HG02981 (cell line): Measurements from ENCODE around the gene CALCR.

Experiments
- ATAC-seq: cut with Tn5 transposase; IDR thresholded peaks from one replicate; pipeline ENCODE4 v1.9.1; 2021; ENCODE audit warnings: mild to moderate bottlenecking, moderate library complexity; ENCODE audit not compliant: unreplicated experiment

CALCR gene

DNA sequence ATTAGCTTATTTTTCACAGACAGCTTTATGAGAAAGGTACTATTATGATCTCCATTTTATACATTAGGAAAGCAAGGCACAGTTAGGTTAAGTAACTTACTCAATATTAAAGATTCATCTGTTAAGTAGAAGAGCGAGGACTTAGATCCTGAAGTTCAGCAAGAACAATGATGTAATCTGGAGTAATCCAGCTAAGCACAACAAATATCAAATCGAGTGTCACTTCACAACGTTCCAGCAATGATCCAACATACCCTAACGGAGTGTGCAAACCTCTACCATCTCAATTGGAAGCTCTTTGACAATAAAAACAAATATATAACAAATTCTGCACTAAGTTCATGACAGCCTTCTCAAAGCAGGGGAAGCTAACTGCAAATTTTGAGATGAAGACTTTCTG is 121.3 kb downstream of the CALCR start:
- no peak for ATAC-seq

DNA sequence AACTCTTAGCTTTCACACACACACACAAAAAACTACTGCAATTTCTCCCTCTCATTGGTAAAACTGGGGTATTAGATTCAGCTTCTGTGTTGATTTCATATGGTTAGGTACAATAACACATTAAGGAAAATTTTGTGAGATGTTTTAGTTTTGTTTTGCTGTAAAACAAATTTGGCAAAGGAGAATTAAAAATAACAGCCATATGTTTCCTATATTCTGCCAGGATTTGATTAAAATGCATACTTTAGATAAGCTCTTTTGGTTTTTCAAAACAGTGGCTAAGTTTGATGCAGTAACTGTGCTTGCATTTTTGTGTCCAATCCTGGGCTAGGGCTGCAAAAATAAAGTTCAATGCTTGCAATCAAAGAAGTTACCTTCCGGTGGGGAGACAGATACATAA is 126.3 kb downstream of the CALCR start:
- no peak for ATAC-seq

DNA sequence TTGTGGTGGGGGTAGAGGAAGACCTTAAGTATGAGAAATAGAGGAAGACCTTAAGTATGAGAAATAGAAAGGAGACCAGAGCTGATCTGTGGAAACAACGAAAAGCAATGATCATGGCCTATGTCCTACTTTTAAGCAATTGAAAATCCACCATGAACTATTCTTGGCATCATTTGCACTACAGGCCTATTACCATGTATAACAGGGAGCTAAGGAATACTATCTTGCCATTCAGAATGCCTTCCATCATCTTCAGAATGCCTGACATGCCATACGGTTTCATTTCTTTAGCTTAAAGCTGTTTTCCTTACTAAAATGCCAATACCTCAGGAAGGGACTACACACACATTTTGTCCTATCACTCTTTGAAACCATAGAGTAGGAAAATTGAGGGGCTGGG is 127.0 kb downstream of the CALCR start:
- ATAC-seq, result no peak

DNA sequence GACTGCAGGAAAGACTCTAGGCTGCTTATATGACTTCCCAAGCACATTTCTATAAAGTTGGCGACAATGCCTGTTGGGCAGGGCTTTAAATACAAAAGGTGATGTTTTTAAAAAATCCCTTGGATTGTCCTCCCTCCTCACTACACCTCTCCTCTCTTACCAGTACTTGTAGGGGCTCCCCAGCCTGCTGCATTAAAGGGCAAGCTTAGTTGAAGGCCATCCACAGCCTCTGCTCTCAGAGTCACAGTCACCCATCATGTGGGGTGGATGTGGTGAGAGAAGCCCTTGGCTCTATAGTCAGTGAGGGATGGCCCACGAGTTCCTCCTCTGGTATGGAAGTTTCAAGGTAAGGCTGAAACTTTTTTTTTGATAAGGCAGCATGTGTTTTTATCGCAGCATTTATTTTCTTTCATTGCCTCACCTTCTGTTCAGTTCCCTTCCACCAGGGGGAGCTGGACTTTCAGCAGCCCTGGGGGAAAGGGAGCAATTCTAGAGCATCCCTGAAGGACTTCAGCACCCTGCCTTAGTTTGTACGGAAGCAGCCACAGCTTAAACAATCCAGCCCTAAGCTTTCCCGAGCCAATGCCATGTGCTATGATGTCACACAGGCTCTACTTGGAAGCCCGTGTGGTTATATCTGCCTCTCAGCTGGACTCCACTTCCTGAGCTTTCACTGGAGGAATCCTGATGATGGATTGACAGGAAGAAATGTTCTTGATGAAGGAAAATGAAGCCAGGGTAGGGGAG is 131.9 kb downstream of the CALCR start:
- peak; percentile 66 for ATAC-seq

DNA sequence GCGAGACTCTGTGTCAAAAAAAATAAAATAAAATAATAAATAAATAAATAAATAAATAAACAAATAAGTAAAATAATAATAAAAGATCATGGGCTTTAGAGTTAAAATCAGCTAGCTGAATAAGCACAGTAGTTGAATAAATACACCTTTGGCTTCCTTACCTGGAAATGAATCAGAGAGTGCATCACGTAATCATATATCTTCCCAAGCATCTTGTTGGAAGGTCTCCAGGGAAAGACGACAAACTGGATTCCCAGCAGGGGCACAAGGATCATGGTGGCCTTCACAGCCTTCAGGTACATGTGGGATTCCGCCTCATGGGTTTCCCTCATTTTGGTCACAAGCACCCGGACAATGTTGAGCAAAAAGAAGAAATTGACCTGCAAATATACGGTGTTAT is 138.7 kb downstream of the CALCR start:
- no peak for ATAC-seq

DNA sequence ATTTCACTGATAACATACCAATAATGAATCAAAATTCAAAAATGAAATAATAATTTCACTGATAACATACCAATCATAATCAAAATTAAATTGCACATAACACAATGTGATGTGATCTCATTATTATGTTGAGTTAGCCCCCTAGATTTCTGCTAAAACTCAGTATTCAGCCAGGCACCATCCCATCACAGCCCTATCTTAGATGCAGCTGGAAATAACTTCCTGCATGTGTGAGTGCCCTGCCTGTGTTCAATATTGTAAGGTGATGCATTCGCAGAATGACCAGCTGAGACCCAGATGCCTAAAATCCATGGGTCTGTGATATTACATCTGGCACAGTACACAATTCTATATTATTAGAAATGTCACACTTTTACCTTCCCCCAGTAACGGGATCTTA is 142.4 kb downstream of the CALCR start:
- ATAC-seq, result no peak

DNA sequence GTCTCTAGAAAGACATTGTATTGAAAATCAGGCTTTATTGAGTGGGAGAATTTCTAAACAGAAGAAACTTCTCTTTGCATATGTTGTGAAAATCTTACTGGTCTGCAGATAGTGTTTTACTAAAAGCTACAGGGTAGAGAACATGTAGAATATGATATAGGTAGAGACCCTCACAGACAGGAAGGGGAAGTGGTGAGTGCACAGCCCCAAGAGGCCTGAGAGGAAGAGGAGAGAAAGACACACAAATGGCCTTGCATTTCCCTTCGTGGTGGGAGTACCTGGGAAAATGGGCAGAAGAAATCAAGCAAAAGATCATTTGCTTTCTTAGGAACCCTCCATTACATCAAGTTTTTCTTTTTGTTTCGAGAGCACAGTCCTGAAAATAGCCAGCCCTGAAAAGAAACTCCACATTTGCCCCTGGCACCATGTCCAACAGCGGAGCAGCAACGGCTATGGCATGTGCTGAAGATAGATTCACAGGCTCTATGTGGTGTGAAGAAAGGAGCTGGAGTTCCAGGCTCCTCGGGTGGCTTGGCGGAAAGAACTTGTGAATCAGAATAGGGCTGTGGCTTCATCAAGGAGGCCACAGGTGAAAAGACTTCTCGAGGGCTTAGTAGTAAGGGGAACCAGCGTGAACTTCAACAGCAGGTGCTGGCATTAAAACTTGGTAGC is 143.5 kb downstream of the CALCR start:
- ATAC-seq, result no peak

DNA sequence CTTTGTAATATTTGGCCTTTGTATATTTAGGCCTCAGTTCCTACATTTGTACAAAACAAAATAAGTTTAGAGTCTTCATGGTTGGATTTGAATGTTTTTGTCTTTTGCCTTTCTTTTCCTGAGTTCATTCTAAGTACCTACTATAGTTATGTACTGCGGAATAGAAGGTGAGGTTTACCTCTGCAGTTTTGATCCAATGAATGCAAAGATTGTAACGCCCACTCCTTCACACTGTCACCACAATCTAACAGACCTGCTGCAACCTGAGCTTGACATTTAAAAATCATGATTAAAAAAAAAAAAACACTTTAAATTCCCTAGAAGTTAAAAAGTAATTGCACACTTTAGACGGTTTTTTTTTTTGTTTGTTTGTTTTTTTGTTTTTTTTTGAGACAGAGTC is 145.0 kb downstream of the CALCR start:
- ATAC-seq, result no peak

DNA sequence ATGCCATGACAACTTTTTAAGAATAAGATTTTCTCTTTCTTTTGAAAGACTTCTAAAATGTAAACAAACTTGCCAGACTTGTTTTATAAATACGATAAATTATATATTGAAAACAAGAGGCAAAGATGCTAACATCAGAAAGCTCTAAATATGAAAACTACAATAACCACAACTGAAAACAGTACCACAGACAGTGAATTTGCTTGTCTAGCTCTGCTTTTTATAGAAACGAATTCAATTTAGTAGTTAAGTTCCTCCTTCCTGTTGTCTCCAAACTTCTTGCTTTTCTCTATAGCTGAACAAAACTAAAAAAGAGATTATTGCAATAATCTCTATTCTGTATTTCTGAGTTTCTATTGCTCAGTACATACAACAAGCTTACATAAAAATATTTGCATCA is 147.4 kb downstream of the CALCR start:
- no peak for ATAC-seq

DNA sequence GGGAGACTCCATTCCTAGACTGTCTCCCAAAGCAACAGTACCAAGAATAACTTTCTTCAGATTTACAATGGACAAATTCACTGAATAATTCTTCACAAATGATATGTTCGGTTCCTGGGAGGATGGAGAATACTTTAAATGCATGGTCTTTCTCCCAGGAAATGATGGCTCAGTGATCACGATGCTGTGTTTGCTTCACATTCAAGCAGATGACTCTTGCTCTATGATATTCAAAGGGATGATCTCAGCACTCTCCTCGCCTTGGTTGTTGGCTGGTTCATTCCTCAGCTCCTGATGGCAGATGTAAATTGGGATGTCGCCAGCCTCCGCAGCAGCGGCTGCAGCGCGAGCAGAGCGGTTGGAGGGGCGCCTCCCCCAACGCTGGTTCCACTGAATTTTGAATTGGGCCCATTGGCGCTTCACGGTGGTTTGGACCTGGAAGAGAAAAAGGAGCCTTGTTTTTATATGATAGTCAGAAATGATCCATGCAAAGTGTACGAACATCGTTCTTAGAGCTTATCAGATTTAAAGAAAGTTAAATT is 148.3 kb downstream of the CALCR start:
- no peak for ATAC-seq

DNA sequence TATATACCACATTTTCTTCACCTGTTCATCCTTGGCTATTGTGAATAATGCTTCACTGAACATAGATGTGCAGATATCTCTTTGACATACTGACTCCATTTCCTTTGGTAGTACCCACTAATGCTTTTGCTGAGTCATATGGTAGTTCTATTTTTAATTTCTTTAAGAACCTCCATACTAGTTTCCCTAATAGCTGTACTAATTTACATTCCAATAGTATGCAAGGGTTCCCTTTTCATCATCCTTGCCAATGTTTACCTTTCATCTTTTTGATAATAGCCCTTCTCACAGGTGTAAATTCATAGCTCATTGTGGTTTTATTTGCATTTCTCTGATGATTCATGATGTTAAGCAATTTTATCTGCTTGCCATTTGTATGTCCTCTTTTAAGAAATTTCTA is 159.9 kb downstream of the CALCR start:
- ATAC-seq, result no peak

DNA sequence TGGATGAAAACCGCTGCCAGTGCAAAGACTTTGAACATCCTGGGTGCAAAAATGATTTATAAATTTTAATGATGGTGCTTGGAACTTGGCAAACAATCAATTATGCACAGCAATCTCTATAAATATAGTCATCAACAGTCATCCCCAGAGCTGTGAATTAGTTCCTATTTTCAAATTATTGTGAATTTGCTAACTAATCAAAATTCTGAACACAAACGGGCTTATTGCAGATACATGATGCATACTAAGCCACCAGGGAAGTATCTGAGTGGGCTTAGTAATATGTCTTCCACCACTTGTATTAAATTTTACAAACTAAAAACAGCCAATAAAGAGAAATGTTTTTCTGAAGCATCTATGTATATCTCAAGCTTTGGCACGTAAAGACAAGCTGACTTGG is 165.2 kb downstream of the CALCR start:
- no peak for ATAC-seq

DNA sequence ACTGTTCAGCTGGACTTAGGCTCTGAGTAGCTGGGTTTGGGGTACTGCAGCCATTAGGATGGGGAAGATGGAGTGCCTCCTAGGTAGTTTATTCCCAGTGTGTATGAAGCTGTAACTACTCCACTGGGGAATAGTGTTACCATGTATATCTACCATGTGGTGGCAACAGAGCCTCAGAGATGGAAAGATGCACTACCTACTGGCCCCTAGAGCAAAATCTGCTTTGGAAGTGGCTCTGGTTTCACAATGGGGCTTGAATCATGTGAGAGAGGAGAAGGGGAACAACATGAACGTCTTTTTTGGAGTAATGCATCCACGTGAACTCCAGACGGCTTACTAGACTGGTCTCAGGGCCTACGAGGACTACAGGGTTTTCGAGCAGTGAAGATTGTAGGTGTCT is 167.3 kb downstream of the CALCR start:
- ATAC-seq, result no peak

DNA sequence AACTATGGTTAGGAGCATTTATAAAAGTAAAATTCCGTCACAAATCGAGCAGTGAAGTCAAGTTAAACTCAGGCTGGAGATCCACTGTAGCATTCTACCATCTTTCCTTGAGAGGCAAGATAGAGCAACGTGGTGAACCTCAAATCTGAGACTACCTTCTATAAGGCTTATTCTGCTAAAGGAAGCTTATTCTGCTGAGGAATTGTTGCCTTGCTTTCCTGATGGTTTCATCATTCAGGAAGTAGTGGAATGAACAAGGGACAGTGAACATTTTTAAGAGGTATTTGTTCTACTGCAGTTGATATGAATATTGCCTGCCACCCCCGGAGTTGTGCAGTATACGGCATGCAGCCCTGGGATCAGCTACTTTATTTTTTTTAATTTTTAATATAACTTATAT is 171.6 kb downstream of the CALCR start:
- ATAC-seq, result no peak

DNA sequence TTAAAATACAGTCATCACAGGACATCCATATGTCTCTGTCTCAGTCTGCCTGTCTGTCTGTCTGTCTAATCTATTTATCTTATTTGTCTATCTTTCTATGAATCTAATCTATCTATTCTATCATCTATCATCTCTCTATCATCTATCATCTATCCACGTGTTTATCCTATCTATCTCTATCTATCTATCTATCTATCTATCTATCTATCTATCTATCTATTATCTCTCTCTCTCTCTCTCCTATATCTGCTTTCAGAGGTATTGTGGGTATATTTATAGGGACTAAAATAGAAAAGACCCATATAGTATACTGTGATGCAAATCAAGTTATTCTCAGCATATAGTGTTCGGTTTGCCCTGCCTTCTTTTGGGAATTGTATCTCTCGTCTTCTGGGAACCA is 174.9 kb downstream of the CALCR start:
- ATAC-seq, result no peak

DNA sequence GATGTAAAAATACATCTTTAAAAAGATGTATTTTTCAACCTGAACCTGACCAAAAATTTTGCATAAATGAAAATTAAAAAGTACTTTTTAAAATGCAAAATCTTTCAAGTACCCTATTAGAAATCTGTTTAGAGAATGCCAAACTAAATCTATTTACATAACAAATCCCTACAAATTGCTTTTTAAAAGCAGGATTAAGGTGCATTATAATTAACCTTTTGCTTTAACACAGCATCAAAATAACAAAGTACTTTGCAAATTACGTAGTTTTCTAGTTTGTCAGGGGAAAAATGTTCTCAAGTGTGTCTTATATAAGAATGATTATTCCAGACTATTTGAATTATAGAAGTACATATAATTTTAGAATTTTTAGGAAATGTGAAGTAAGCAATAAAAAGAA is 181.5 kb downstream of the CALCR start:
- no peak for ATAC-seq

DNA sequence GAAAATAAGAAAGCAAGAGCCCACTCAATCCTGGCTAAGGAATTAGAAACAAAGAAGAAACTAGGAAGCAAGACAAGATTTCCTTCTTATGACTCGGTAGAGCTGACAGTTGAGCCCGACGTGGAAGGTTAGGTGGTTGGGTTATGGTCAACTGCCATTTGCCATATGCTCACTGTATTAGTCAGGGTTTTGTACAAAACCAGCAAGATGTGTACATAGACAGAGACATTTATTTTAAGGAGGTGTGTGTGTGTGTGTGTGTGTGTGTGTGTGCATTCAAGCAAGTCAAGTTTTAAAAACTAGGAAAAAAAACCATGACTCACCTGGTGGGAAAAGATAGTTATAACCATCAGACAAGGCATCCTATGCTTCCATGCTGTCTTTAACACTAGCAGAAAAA is 183.9 kb downstream of the CALCR start:
- ATAC-seq, result no peak

DNA sequence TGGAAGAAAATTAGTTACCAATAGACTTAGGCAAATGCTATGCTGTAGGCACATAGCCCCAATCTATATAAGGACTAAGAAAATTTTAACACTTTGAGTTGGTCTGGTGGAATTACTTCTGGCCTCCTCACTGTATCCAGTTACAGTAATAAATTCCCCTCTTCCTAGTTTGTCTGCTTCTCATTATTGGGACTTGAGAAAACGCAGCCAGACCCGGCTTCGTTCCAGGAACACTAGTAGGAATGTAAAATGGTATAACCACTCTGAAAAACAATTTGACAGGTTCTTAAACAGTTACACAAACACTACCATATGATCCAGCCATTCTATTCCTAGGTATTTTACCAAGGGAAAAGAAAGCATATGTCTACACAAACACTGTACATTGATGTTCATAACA is 192.2 kb downstream of the CALCR start:
- no peak for ATAC-seq

DNA sequence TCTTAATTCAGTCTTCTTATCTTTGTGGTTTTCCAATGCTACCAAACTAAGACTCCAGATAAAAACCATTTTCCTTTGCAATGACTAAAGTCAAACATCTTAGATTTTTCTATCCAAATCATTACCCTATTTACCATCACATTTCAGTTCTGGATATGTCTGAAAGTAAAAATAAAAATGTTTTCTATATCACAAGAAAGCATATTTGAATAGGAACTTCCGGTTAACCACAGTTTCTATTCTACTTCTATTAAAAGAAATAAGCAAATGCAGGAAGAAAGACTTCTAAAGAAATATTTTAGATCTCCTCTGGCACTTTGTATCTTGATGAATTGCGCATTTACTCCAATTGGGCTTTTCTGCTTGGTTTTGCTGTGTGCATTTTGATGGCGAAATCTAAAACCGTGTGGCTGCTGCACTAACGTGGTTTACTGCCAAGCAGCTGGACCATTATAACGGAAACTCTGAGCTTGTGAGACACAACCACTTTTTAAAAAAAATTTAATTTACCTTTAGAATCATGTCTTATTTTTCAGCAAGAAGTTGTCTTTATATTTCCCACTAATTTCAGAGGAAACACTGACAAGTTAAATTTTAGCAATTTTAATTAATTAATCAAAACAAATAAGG is 196.3 kb downstream of the CALCR start:
- peak; percentile 44 for ATAC-seq

DNA sequence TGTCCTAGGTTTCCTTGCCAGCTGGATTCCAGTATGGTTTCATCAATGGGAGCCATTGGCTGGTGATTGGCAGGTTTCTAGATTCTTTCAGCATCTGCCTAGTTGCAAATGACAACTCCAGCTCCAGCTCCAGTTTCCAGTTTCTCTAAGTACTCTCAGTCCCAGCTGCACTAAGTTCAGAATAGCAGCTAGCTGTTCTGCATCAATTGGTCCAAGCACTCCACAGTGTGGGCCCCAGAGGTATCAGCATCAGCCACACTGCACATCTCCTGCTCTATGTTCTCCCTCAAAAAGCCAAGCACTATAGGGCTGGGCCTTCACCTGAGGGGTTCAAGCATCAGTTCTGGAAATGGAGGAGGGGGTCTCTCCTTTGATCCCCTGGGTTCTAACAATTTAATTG is 198.9 kb downstream of the CALCR start:
- no peak for ATAC-seq
